GM12864 (cell line): Measurements from ENCODE around the gene NMD3.
"Not testable (repeated sequence)": the region's sequence is repeated elsewhere in the genome, so short reads cannot be mapped to it uniquely, and the experiment has no call there.

Experiments
- DNase-seq: peaks from one replicate; pipeline ENCODE4 v3.0.0-alpha.2; 2011; ENCODE audit warnings: low read depth
- H3K4me3 ChIP-seq: 2 replicates; pipeline ENCODE4 v1.5.1; 2011; ENCODE audit warnings: mild to moderate bottlenecking, low read depth, low read length, control low read depth
- CTCF ChIP-seq: IDR thresholded peaks from 2 replicates; pipeline ENCODE4 v1.5.1; 2011; ENCODE audit warnings: low read depth, mild to moderate bottlenecking, moderate library complexity, low read length, control low read depth, inconsistent platforms; ENCODE audit errors: missing control alignments

The NMD3 gene

GRCh38 chr3:161272524-161272923 is 51.4 kb downstream of the NMD3 start:
- no peak overlapping the region for H3K4me3 ChIP-seq
- no peak for TF ChIP-seq CTCF
- no peak for DNase-seq

GRCh38 chr3:161273589-161274218 is 52.6 kb downstream of the NMD3 start:
- no peak for DNase-seq
- H3K4me3 ChIP-seq = no peak overlapping the region
- TF ChIP-seq CTCF = peak; percentile 16

GRCh38 chr3:161274691-161275298 is 53.7 kb downstream of the NMD3 start:
- TF ChIP-seq CTCF = peak; percentile 72
- no peak overlapping the region for H3K4me3 ChIP-seq
- peak; percentile 31 for DNase-seq

- no peak for TF ChIP-seq CTCF
- no peak for DNase-seq
- H3K4me3 ChIP-seq = no peak overlapping the region
Observed at GRCh38 chr3:161275919-161276318, 54.8 kb downstream of the NMD3 start.

- not testable (repeated sequence) for DNase-seq, H3K4me3 ChIP-seq
Observed at GRCh38 chr3:161282387-161282786, 61.3 kb downstream of the NMD3 start.

- no peak for DNase-seq
- H3K4me3 ChIP-seq = no peak overlapping the region
- TF ChIP-seq CTCF = no peak
Observed at GRCh38 chr3:161284989-161285388, 63.9 kb downstream of the NMD3 start.

- no peak overlapping the region for H3K4me3 ChIP-seq
- TF ChIP-seq CTCF = no peak
- DNase-seq = no peak
Observed at GRCh38 chr3:161289174-161289573, 68.1 kb downstream of the NMD3 start.
